ENCODE measurements around the gene PPL.
"Not testable (repeated sequence)": the region's sequence is repeated elsewhere in the genome, so short reads cannot be mapped to it uniquely, and the experiment has no call there.

DNA sequence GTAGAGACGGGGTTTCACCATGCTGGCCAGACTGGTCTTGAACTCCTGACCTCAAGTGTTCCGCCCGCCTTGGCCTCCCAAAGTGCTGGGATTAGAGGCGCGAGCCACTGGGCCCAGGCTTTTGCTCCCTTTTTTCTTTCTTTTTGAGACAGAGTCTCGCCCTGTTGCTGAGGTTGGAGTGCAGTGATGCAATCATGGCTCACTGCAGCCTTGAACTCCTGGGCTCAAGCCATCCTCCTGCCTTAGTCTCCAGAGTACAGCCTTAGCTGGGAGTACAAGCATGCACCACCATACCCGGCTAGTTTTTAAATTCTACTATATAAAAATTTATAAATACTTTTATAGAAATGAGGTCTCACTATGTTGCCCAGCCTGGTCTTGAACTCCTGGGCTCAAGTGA lies 26.6 kb upstream of the PPL start:
- not testable (repeated sequence) for TF ChIP-seq CTCF (IDR thresholded peaks at IDR 0.05; ENCODE audit: extremely low read depth in 1 of 2, insufficient read depth in 1 of 2, low read depth in 1 of 2, low read length in 2 of 2); EZH2 (IDR thresholded peaks at IDR 0.05; ENCODE audit: borderline replicate concordance, low read depth, low read length, severe bottlenecking); POLR2A (IDR thresholded peaks at IDR 0.05; ENCODE audit: low read depth, low read length)
